Measurements from ENCODE around the gene AGBL4.

The AGBL4 gene

DNA sequence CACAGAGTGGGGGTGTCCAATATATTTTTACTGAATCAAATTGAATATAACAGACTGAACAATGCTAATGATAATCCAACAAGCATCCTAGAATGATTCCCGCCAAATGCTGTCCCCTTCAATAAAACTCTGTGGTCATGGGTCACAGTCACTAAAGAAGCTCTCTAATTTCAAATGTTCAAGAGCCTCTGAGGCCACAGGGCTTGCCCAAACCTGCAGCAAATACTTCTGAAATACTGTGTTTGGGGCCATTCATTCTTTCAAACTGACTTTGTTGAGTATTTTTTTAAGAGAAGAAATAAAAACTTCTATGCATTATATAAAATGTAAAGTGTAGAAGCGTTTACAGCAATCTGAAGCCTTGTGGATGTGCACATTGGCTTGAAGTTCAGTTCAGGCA lies 1239.5 kb downstream of the AGBL4 start:
- Histone ChIP-seq H2AFZ (ENCODE audit: low read length) (no peak overlapping the region), H3K9ac (ENCODE audit: low read length) (no peak overlapping the region), H3K4me3 (ENCODE audit: low read depth, low read length, poor library complexity, severe bottlenecking) (no peak overlapping the region), H3K36me3 (ENCODE audit: insufficient read depth, low read length) (no peaks in the 10 kb centered on the region), H3F3A (ENCODE audit: insufficient read depth, low read length) (no peaks in the 10 kb centered on the region), H4K20me1 (ENCODE audit: insufficient read depth, low read length) (no peaks in the 10 kb centered on the region), H3K9me3 (ENCODE audit: low read length) (no peaks in the 10 kb centered on the region), H3K4me1 (ENCODE audit: insufficient read depth, low read length, severe bottlenecking) (no peaks in the 10 kb centered on the region), H3K4me2 (ENCODE audit: low read length) (no peak overlapping the region), H3K9me2 (ENCODE audit: low read depth, low read length) (no peaks in the 10 kb centered on the region), H3K27ac (ENCODE audit: low read depth, low read length, poor library complexity, severe bottlenecking) (no peak overlapping the region), H3K27me3 (ENCODE audit: insufficient read depth, low read length) (no peaks in the 10 kb centered on the region), H3K79me2 (ENCODE audit: insufficient read depth, low read length) (no peaks in the 10 kb centered on the region)
- TF ChIP-seq EZH2 (IDR thresholded peaks at IDR 0.05; ENCODE audit: borderline replicate concordance, low read length), result no peak
- TF ChIP-seq, protein P1, sequence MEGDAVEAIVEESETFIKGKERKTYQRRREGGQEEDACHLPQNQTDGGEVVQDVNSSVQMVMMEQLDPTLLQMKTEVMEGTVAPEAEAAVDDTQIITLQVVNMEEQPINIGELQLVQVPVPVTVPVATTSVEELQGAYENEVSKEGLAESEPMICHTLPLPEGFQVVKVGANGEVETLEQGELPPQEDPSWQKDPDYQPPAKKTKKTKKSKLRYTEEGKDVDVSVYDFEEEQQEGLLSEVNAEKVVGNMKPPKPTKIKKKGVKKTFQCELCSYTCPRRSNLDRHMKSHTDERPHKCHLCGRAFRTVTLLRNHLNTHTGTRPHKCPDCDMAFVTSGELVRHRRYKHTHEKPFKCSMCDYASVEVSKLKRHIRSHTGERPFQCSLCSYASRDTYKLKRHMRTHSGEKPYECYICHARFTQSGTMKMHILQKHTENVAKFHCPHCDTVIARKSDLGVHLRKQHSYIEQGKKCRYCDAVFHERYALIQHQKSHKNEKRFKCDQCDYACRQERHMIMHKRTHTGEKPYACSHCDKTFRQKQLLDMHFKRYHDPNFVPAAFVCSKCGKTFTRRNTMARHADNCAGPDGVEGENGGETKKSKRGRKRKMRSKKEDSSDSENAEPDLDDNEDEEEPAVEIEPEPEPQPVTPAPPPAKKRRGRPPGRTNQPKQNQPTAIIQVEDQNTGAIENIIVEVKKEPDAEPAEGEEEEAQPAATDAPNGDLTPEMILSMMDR (IDR thresholded peaks at IDR 0.05; ENCODE audit: low read length), result no peak

DNA sequence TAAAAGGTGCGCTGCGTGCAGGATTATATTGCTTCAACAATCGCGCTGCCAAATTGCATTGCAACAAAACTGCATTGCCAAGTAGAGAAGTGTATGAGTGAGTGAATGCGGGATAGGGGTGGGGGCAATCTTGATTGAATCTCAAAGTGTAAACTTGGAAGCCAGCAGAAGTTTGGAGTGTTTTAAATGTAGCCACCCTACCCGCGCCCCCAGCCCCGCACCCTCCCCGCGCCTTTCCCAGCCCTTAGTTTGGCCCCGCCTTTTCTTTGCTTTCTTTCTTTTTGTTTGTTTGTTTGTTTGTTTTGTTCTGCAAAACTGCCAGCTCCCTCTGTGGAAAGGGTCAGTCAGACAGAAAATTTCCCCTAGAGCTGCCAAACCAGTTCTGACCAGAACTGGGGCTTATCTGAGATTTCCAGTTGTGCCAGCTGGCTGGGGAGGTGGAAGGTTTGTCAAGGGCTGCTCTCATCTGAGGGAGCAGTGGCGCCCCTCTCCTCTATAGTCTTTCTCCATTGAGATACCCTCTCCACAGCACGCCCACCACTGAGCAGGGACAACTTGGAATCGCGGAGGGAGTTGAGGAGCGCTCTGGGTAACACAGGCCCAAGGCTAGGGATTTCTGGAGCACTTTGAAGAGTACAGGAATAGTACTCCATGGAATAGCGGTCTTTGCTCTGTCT lies 1246.4 kb downstream of the AGBL4 start:
- H3K4me2 ChIP-seq (ENCODE audit: low read length), result no peak overlapping the region
- TF ChIP-seq, protein P1 (IDR thresholded peaks at IDR 0.05; ENCODE audit: low read length), result no peak
- TF ChIP-seq EZH2 (IDR thresholded peaks at IDR 0.05; ENCODE audit: borderline replicate concordance, low read length), result no peak
- no peaks in the 10 kb centered on the region for H3K4me1 ChIP-seq (ENCODE audit: insufficient read depth, low read length, severe bottlenecking)
- no peaks in the 10 kb centered on the region for H3K36me3 ChIP-seq (ENCODE audit: insufficient read depth, low read length)
- H3K9ac ChIP-seq (ENCODE audit: low read length), result no peak overlapping the region
- no peaks in the 10 kb centered on the region for H3K9me2 ChIP-seq (ENCODE audit: low read depth, low read length)
- no peaks in the 10 kb centered on the region for H3F3A ChIP-seq (ENCODE audit: insufficient read depth, low read length)
- no peak overlapping the region for H2AFZ ChIP-seq (ENCODE audit: low read length)
- no peak overlapping the region for H3K4me3 ChIP-seq (ENCODE audit: low read depth, low read length, poor library complexity, severe bottlenecking)
- no peaks in the 10 kb centered on the region for H3K79me2 ChIP-seq (ENCODE audit: insufficient read depth, low read length)
- no peaks in the 10 kb centered on the region for H3K9me3 ChIP-seq (ENCODE audit: low read length)
- no peaks in the 10 kb centered on the region for H4K20me1 ChIP-seq (ENCODE audit: insufficient read depth, low read length)
- no peaks in the 10 kb centered on the region; the same call in 1 of the 2 replicates for H3K27me3 ChIP-seq (ENCODE audit: insufficient read depth, low read length)
- H3K27ac ChIP-seq (ENCODE audit: low read depth, low read length, poor library complexity, severe bottlenecking), result no peak overlapping the region

DNA sequence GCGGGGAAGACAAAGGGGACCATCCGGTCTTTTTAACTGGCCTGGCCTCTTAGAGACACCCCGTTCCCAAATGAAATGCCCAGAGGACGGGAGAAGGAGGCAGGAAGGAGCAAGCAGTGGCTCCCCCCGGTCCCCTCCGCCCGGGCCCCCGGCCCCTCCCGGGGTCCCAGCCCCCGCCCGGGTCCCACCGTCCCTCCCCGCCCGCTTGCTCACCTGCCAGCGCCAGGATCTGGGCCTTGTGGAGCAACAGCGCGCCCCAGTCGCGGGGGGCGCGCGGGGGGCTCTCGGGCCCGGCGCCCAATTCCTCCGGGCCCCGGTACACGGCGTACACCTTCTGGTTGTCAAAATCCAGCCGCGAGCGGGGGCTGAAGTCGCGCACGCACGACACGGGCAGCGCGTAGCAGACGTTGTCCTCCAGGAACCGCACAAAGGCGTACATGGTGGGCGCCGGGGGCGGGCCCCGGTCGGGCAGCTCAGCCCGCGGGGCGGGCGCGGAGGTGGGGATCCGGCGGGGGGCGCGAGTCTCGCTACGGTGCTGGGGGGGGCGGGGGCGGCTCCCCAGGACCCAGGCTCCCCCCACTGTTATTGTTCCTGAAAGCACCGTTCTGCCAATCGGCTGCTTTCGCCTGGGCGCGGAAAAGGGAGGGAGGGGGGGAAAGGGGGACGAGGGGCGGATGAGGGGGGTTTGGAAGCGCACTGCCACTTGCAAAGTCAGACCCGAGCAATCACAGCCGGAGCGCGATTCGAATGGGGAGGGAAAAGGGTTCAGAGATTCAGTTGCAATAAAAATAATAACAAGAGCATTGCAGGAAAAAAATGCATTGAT lies 1247.1 kb downstream of the AGBL4 start, which contains the start of gene BEND5:
TSS of gene BEND5 (minus strand) at position 499 of the 826 bp plus-strand sequence. CDS start at position 439, 60 bp downstream.
- Histone ChIP-seq H3F3A (ENCODE audit: insufficient read depth, low read length) (no peaks in the 10 kb centered on the region), H3K4me1 (ENCODE audit: insufficient read depth, low read length, severe bottlenecking) (no peaks in the 10 kb centered on the region), H3K27ac (ENCODE audit: low read depth, low read length, poor library complexity, severe bottlenecking) (no peak within 1 kb of the TSS), H2AFZ (ENCODE audit: low read length) (no peak within 1 kb of the TSS), H3K27me3 (ENCODE audit: insufficient read depth, low read length) (no peaks in the 10 kb centered on the region; the same call in 1 of the 2 replicates), H3K4me2 (ENCODE audit: low read length) (no peak within 1 kb of the TSS), H3K4me3 (ENCODE audit: low read depth, low read length, poor library complexity, severe bottlenecking) (no peak within 1 kb of the TSS), H3K36me3 (ENCODE audit: insufficient read depth, low read length) (no peaks in the 10 kb centered on the region), H3K79me2 (ENCODE audit: insufficient read depth, low read length) (no peaks in the 10 kb centered on the region), H3K9me2 (ENCODE audit: low read depth, low read length) (no peaks in the 10 kb centered on the region), H3K9ac (ENCODE audit: low read length) (no peak within 1 kb of the TSS), H3K9me3 (ENCODE audit: low read length) (no peaks in the 10 kb centered on the region), H4K20me1 (ENCODE audit: insufficient read depth, low read length) (no peaks in the 10 kb centered on the region)
- TF ChIP-seq, protein P1 (IDR thresholded peaks at IDR 0.05; ENCODE audit: low read length), result no peak
- no peak for TF ChIP-seq EZH2 (IDR thresholded peaks at IDR 0.05; ENCODE audit: borderline replicate concordance, low read length)

All from OCI-LY1 (cell line).